HepG2 (cell line): ENCODE measurements around the gene ZXDC. TPM values are rescaled to one million over a fixed set of nuclear protein-coding genes. Genes with fewer than 3 reads are reported as not detected.

Experiments
- ARNT ChIP-seq: fragments of 450-650 bp; IDR thresholded peaks from 2 replicates; pipeline ENCODE4 v1.6.1; 2017
- ATAD3A ChIP-seq: sonication (generic); formaldehyde crosslinking; IDR thresholded peaks from 2 replicates; pipeline ENCODE4 v1.4.0; 2020; ENCODE audit warnings: missing genetic modification reagents
- BCLAF1 ChIP-seq: fragments of 450-650 bp; IDR thresholded peaks from 2 replicates; pipeline ENCODE4 v1.6.1; 2017; ENCODE audit warnings: mild to moderate bottlenecking
- ERF ChIP-seq: IDR thresholded peaks from 2 replicates; pipeline ENCODE4 v1.6.1; 2018; ENCODE audit warnings: missing biosample characterization, missing genetic modification reagents
- MED13 ChIP-seq: sonication (generic); formaldehyde crosslinking; IDR thresholded peaks from 2 replicates; pipeline ENCODE4 v1.5.0; 2020; ENCODE audit warnings: missing genetic modification reagents
- NONO ChIP-seq, 2 experiments: fragments of 450-650 bp in 1 of 2; sonication (generic) in 1 of 2; formaldehyde crosslinking in 1 of 2; IDR thresholded peaks in 1 of 2; conservative IDR thresholded peaks in 1 of 2; 2 replicates each; pipeline versions ENCODE4 v1.6.1 to v1.8.0; 2017 to 2022; ENCODE audit warnings: mild to moderate bottlenecking in 1 of 2, missing genetic modification reagents in 1 of 2, moderate library complexity in 1 of 2
- PHF21A ChIP-seq: sonication (generic); formaldehyde crosslinking; IDR thresholded peaks from 2 replicates; pipeline ENCODE4 v1.5.0; 2020; ENCODE audit warnings: mild to moderate bottlenecking, missing genetic modification reagents
- PPARG ChIP-seq: conservative IDR thresholded peaks from 2 replicates; pipeline ENCODE4 v1.6.1; 2016; ENCODE audit warnings: missing biosample characterization, missing genetic modification reagents
- RBFOX2 ChIP-seq: fragments of 200-400 bp; formaldehyde crosslinking; IDR thresholded peaks from 2 replicates; pipeline ENCODE4 v1.6.1; 2017; ENCODE audit warnings: low read depth, mild to moderate bottlenecking, low read length
- REXO4 ChIP-seq: sonication (generic); formaldehyde crosslinking; IDR thresholded peaks from 2 replicates; pipeline ENCODE4 v1.8.0; 2022; ENCODE audit warnings: missing genetic modification reagents, mild to moderate bottlenecking, borderline replicate concordance
- SP1 ChIP-seq, 2 experiments: fragments of 450-650 bp in 1 of 2; sonication (generic) in 1 of 2; formaldehyde crosslinking in 1 of 2; IDR thresholded peaks; 2 replicates each; pipeline versions ENCODE4 v1.4.0 to v1.6.1; 2016 to 2020; ENCODE audit warnings: missing genetic modification reagents in 1 of 2
- TEF ChIP-seq: sonication (generic); formaldehyde crosslinking; IDR thresholded peaks from 2 replicates; pipeline ENCODE4 v1.5.0; 2020; ENCODE audit warnings: missing genetic modification reagents
- ZBTB20 ChIP-seq: sonication (generic); formaldehyde crosslinking; IDR thresholded peaks from 2 replicates; pipeline ENCODE4 v1.8.1; 2023; ENCODE audit warnings: missing genetic modification reagents, low read depth, mild to moderate bottlenecking, borderline replicate concordance
- ZBTB21 ChIP-seq: sonication (generic); formaldehyde crosslinking; IDR thresholded peaks from 2 replicates; pipeline ENCODE4 v1.4.0; 2020; ENCODE audit warnings: missing genetic modification reagents
- ZEB1 ChIP-seq: IDR thresholded peaks from 2 replicates; pipeline ENCODE4 v1.6.1; 2012; ENCODE audit warnings: mild to moderate bottlenecking, low read depth, inconsistent platforms; ENCODE audit not compliant: insufficient replicate concordance
- ZNF124 ChIP-seq: sonication (generic); formaldehyde crosslinking; IDR thresholded peaks from 2 replicates; pipeline ENCODE4 v1.4.0; 2020; ENCODE audit warnings: missing genetic modification reagents
- ZNF326 ChIP-seq: sonication (generic); formaldehyde crosslinking; IDR thresholded peaks from 2 replicates; pipeline ENCODE4 v1.4.0; 2020; ENCODE audit warnings: missing genetic modification reagents, borderline replicate concordance
- ZNF367 ChIP-seq: sonication (generic); formaldehyde crosslinking; IDR thresholded peaks from 2 replicates; pipeline ENCODE4 v1.4.0; 2020; ENCODE audit warnings: missing genetic modification reagents, borderline replicate concordance
- ZNF530 ChIP-seq: sonication (generic); formaldehyde crosslinking; IDR thresholded peaks from 2 replicates; pipeline ENCODE4 v1.5.0; 2020; ENCODE audit warnings: low read depth, mild to moderate bottlenecking, missing genetic modification reagents
- ZNF547 ChIP-seq: sonication (generic); formaldehyde crosslinking; IDR thresholded peaks from 2 replicates; pipeline ENCODE4 v1.5.1; 2020; ENCODE audit warnings: mild to moderate bottlenecking, missing genetic modification reagents
- ZNF75D ChIP-seq: sonication (generic); formaldehyde crosslinking; IDR thresholded peaks from 2 replicates; pipeline ENCODE4 v1.8.1; 2023; ENCODE audit warnings: missing genetic modification reagents, mild to moderate bottlenecking, borderline replicate concordance
- ZNF761 ChIP-seq: sonication (generic); formaldehyde crosslinking; conservative IDR thresholded peaks from 2 replicates; pipeline ENCODE4 v1.4.0; 2020; ENCODE audit warnings: mild to moderate bottlenecking, missing genetic modification reagents
- ZNF850 ChIP-seq: sonication (generic); formaldehyde crosslinking; conservative IDR thresholded peaks from 2 replicates; pipeline ENCODE4 v1.9.0; 2021; ENCODE audit warnings: mild to moderate bottlenecking, missing genetic modification reagents
- ZSCAN12 ChIP-seq: sonication (generic); formaldehyde crosslinking; IDR thresholded peaks from 2 replicates; pipeline ENCODE4 v1.9.0; 2021; ENCODE audit warnings: mild to moderate bottlenecking, missing genetic modification reagents
- ZSCAN20 ChIP-seq: sonication (generic); formaldehyde crosslinking; IDR thresholded peaks from 2 replicates; pipeline ENCODE4 v1.4.0; 2020; ENCODE audit warnings: missing genetic modification reagents, mild to moderate bottlenecking, borderline replicate concordance
- polyA plus RNA-seq, 8 experiments: library from polyadenylated mRNA; depleted of rRNA in 3 of 8; stranded (reverse) in 7 of 8; unstranded in 1 of 8; fragments of >200 nt; fragmentation: Illumina TruSeq in 4 of 8; extraction: Trizol in 4 of 8; gene quantifications; 2 replicates each; pipeline versions ENCODE4 v1.2.1 to v1.2.3, GENCODE V29; 2011 to 2016; ENCODE audit warnings: low read depth in 4 of 8, missing spikeins in 1 of 8, mixed read lengths in 1 of 8; ENCODE audit not compliant: insufficient read depth in 1 of 8
- total RNA-seq, 5 experiments: library from RNA; depleted of rRNA; stranded (reverse); fragments of >200 nt; fragmentation: Illumina TruSeq; extraction: Trizol; gene quantifications; 2 replicates each; pipeline ENCODE4 v1.2.3, GENCODE V29; 2016; ENCODE audit warnings: low read depth in 1 of 5
- TF ChIP-seq, protein P1 (sequence below): sonication (generic); formaldehyde crosslinking; IDR thresholded peaks from 2 replicates; pipeline ENCODE4 v1.5.1; 2020; ENCODE audit warnings: missing genetic modification reagents, mild to moderate bottlenecking, borderline replicate concordance
- TF ChIP-seq, protein P2 (sequence below): sonication (generic); formaldehyde crosslinking; IDR thresholded peaks from 2 replicates; pipeline ENCODE4 v1.4.0; 2020; ENCODE audit warnings: missing genetic modification reagents; ENCODE audit errors: not compliant biosample characterization

Gene ZXDC
- total and polyA plus RNA-seq, 2 of the 13 experiments (the other 11 are each of a cell fraction or from before 2014, with no cell fraction given): 17.6 to 21.2 TPM

- TF ChIP-seq ZNF761 (CRISPR knock-in tag): no peak
- TF ChIP-seq REXO4: no peak
- no peak for TF ChIP-seq NONO (IDR thresholded peaks at IDR 0.05)
- no peak for TF ChIP-seq NONO (CRISPR knock-in tag; conservative IDR thresholded peaks at IDR 0.05)
- TF ChIP-seq PPARG (CRISPR knock-in tag): 0 out of 2 replicates have a peak, but pooled peaks have one; percentile 9
- no peak for TF ChIP-seq ZNF530
- TF ChIP-seq BCLAF1: no peak
- TF ChIP-seq ZNF75D: no peak
- no peak for TF ChIP-seq ZSCAN12 (CRISPR knock-in tag)
- no peak for TF ChIP-seq SP1 (IDR thresholded peaks at IDR 0.05)
- no peak for TF ChIP-seq SP1 (CRISPR knock-in tag; IDR thresholded peaks at IDR 0.05)
- TF ChIP-seq ERF (CRISPR knock-in tag): no peak
- no peak for TF ChIP-seq TEF (CRISPR knock-in tag)
- TF ChIP-seq ZSCAN20 (CRISPR knock-in tag): 0 out of 2 replicates have a peak, but pooled peaks have one; percentile 57
- no peak for TF ChIP-seq ARNT
- TF ChIP-seq RBFOX2: no peak
- TF ChIP-seq ZBTB20 (CRISPR knock-in tag): no peak
- TF ChIP-seq MED13 (CRISPR knock-in tag): no peak
- no peak for TF ChIP-seq ZEB1
- TF ChIP-seq ZNF124 (CRISPR knock-in tag): no peak
- no peak for TF ChIP-seq ATAD3A (CRISPR knock-in tag)
- no peak for TF ChIP-seq ZNF367 (CRISPR knock-in tag)
- TF ChIP-seq ZNF850 (CRISPR knock-in tag): no peak
- TF ChIP-seq ZNF326 (CRISPR knock-in tag): no peak
- TF ChIP-seq ZBTB21 (CRISPR knock-in tag): no peak
- no peak for TF ChIP-seq ZNF547 (CRISPR knock-in tag)
- no peak for TF ChIP-seq PHF21A (CRISPR knock-in tag)
- TF ChIP-seq, protein P1, sequence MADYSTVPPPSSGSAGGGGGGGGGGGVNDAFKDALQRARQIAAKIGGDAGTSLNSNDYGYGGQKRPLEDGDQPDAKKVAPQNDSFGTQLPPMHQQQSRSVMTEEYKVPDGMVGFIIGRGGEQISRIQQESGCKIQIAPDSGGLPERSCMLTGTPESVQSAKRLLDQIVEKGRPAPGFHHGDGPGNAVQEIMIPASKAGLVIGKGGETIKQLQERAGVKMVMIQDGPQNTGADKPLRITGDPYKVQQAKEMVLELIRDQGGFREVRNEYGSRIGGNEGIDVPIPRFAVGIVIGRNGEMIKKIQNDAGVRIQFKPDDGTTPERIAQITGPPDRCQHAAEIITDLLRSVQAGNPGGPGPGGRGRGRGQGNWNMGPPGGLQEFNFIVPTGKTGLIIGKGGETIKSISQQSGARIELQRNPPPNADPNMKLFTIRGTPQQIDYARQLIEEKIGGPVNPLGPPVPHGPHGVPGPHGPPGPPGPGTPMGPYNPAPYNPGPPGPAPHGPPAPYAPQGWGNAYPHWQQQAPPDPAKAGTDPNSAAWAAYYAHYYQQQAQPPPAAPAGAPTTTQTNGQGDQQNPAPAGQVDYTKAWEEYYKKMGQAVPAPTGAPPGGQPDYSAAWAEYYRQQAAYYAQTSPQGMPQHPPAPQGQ (CRISPR knock-in tag): no peak
- TF ChIP-seq, protein P2, sequence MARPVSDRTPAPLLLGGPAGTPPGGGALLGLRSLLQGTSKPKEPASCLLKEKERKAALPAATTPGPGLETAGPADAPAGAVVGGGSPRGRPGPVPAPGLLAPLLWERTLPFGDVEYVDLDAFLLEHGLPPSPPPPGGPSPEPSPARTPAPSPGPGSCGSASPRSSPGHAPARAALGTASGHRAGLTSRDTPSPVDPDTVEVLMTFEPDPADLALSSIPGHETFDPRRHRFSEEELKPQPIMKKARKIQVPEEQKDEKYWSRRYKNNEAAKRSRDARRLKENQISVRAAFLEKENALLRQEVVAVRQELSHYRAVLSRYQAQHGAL: no peak
Measured at GRCh38 chr3:126522363-126522788, 46.7 kb upstream of the ZXDC start (continued).
